RWPE1 (cell line): ENCODE results near the gene JMJD6.
"Not testable (repeated sequence)": the region's sequence is repeated elsewhere in the genome, so short reads cannot be mapped to it uniquely, and the experiment has no call there.

Source experiments
- CTCF ChIA-PET: fragments of 350-600 bp; sonication (Branson Sonifier 250); formaldehyde crosslinking; extraction: SDS; loops from one replicate; lab custom pipeline; 2021; lab: Yijun Ruan, JAX
- POLR2A ChIA-PET: fragments of 400-600 bp; formaldehyde crosslinking; extraction: SDS; loops from one replicate; lab custom pipeline; 2020; ENCODE audit warnings: antibody characterized with exemption; ENCODE audit not compliant: low non-redundant PET; lab: Yijun Ruan, JAX
- DNase-seq: peaks from one replicate; pipeline ENCODE4 v3.0.0; 2012; ENCODE audit warnings: low spot score
- H3K27ac ChIP-seq: fragments of 450-650 bp; 2 replicates; pipeline ENCODE4 v1.5.1; 2017
- TF ChIP-seq, protein P1 (sequence below): fragments of 450-650 bp; conservative IDR thresholded peaks from 2 replicates; pipeline ENCODE4 v1.5.1; 2017; ENCODE audit warnings: low read depth, mild to moderate bottlenecking

The JMJD6 gene

DNA sequence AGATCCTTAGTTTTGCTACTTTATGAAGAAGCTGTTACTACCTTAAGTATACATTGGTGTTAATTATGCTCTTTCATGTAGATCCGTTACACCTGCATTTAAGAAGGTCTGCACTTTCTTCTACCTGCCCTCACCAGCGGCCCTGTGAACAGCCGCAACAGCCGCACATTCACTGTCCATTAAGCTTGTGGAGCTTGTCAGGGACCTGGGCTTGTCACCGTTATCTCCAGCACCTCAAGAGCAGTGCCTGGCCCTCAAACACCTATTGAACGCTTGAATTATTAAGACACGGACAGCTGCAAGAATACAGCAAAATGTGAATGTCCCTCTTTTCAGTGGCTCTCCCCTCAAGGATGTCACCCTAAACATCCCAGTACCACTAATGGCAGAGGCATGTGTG lies 12.6 kb downstream of the JMJD6 start:
- no peak overlapping the region for H3K27ac ChIP-seq
- TF ChIP-seq, protein P1, sequence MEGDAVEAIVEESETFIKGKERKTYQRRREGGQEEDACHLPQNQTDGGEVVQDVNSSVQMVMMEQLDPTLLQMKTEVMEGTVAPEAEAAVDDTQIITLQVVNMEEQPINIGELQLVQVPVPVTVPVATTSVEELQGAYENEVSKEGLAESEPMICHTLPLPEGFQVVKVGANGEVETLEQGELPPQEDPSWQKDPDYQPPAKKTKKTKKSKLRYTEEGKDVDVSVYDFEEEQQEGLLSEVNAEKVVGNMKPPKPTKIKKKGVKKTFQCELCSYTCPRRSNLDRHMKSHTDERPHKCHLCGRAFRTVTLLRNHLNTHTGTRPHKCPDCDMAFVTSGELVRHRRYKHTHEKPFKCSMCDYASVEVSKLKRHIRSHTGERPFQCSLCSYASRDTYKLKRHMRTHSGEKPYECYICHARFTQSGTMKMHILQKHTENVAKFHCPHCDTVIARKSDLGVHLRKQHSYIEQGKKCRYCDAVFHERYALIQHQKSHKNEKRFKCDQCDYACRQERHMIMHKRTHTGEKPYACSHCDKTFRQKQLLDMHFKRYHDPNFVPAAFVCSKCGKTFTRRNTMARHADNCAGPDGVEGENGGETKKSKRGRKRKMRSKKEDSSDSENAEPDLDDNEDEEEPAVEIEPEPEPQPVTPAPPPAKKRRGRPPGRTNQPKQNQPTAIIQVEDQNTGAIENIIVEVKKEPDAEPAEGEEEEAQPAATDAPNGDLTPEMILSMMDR, result no peak
- ChIA-PET POLR2A (no interaction called here), CTCF (interaction anchor here (0.5 to 0.8 kb wide), 4 partner anchors 43 to 91 kb away, joined by 3 to 6 read pairs (median 4); no protein-coding TSS in a partner anchor)
- no peak for DNase-seq

DNA sequence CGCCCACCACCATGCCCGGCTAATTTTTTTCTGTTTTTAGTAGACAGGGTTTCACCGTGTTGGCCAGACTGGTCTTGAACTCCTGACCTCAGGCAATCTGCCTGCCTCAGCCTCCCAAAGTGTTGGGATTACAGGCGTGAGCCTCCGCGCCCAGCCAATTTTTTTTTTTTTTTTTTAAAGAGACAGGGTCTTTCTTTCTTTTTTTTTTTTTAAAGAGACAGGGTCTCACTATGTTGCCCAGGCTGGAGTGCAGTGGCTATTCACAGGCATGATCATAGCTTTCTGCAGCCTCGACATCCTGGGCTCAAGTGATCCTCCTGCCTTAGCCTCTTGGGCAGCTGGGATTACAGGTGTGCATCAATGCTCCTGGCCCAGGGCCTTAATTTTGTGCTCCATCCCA lies 14.1 kb downstream of the JMJD6 start:
- CTCF ChIA-PET, result interaction anchor here (1.2 kb wide), 2 partner anchors 15 to 189 kb away, joined by 5 to 6 read pairs; no protein-coding TSS in a partner anchor
- POLR2A ChIA-PET, DNase-seq: not testable (repeated sequence)
- peak overlapping the region; percentile 53 for H3K27ac ChIP-seq

DNA sequence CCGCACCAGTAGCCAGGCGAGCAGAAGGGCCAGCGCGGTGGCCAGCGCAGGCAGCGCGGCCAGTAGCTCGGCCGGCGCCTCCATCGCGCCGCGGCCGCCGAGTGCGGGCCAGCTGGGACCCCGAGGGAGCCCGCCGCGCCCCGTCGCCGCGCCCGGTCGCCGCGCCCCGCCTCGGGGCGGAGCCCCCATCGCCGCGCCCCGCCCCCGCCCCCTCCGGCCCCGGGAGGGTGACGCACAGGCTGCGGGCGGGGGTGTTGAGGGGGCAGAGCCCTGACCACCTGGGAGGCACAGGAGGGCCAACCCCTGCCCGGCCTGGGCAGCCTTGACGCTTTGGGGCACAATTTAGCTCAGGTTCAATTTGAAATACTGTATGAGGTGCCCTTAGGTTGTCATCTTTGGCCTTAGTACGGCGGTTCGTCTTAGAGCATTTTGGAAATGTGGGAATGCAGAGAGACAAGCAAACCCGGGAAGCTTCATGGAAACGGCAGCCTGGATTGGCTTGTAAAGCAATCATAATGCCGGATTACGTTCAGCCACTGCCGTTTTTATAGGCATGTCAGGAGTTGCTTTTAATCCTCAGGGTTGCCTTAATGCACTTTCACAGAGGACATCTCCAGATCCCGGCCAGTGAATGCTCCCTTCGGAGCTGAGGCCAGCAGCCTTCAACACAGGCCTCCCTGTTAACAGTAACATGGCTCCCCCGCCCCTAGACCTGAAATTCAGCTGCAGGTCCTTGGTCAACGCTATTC lies 15.4 kb downstream of the JMJD6 start, which contains the start of gene MXRA7:
MXRA7 (minus strand) TSS at position 103 of the 749 bp plus-strand sequence; CDS start at position 84, 19 bp downstream.
- TF ChIP-seq, protein P1, result no peak
- POLR2A ChIA-PET, result no interaction called here
- peak; percentile 71 for DNase-seq
- CTCF ChIA-PET, result interaction anchor here (0.5 to 0.6 kb wide), 2 partner anchors 124 to 501 kb away, joined by 5 read pairs; no protein-coding TSS in a partner anchor
- H3K27ac ChIP-seq, result peak within 1 kb of the TSS; percentile 87

DNA sequence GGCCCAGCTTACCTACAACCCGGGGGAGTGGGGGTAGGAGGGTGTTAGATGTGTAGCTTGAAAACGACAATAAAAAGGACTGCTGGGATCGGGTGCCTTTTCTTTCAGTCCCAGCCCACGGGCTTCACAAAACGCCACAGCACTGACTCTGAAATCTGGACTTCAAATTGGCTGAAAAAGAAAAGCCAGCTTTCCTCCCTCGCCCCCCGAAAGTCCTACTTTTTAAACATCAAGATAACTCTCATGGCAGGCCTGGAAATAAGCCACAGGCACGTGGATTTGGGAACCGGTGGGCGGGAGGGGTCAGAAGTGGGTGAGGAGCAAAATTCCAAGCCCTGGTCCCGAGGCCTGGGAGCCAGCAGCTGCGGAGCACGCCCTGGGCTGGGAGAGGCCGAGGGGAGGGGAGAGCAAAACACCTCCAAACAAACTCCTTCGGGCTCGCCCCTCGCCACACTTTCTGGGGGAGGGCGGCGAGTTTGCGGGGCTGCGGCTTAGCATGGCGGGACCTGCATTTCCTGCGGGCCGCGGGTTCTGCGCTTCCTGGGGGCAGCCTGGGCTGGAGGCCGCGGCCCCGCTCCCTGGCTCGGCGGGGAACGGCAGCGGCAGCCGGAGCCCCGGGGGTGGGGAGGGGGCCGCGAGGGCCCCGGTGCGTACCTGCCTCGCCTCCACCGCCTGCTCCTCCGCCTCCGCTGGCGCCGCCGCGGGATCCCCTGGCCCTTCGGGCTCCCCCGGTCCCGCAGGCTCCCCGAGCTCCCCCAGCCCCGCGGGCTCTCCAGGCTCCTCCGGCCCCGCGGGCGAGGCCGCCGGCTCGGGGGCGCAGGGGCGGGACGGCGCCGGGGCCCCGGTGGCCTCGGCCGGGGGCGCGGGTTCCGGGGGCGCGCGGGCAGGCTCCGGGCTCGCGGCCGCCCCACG lies 16.2 kb downstream of the JMJD6 start:
- CTCF ChIA-PET, result interaction anchor here (0.6 kb wide), 1 partner anchor 123 kb away, joined by 5 read pairs; no protein-coding TSS in a partner anchor
- DNase-seq, POLR2A ChIA-PET: not testable (repeated sequence)
- peak overlapping the region; percentile 87 for H3K27ac ChIP-seq

DNA sequence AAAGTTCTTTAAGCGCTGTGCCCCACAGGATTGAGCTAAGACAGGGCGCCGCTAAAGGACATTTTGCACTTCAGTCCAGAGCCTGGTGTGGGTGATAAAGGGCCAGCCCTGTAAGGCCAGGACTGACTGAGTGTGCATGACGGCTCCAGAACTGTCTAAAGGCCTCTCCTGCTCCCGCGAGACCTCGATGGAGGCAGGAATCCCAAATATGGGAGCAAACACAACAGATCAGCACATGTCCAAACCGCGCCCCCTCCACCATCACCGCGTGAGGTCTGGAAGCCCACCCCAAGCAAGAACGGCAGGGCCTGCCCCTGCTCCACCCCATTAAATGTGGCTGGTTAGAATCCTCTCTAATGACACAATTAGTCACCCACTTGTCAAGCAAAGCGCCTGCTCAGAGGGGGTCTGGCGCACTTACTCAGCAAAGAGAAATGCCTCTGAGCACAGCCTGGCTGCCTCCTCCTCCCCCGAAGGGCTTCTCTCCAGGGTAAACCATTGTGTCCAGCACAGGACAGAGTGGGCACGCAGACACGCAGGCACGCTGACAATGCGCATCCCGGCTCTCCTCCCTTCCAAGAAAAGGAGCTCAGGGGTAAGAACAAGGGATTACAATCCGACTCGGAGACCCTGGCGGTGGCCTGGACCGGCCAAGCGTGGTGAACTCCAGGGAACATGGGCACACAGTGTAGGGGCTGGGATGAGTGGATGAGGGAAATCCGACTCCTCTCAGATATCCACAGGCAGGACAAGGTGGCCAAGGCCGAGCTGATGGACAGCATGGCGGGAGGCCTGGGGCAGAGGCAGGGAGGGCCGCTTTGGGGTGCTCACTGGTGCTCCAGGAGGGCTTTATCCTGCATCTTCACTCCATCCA lies 17.1 kb downstream of the JMJD6 start:
- TF ChIP-seq, protein P1, result no peak
- POLR2A ChIA-PET, result no interaction called here
- H3K27ac ChIP-seq, result peak overlapping the region; percentile 87
- CTCF ChIA-PET, result interaction anchor here (0.5 kb wide), 1 partner anchor 199 kb away, joined by 3 read pairs; no protein-coding TSS in a partner anchor
- DNase-seq, result no peak

DNA sequence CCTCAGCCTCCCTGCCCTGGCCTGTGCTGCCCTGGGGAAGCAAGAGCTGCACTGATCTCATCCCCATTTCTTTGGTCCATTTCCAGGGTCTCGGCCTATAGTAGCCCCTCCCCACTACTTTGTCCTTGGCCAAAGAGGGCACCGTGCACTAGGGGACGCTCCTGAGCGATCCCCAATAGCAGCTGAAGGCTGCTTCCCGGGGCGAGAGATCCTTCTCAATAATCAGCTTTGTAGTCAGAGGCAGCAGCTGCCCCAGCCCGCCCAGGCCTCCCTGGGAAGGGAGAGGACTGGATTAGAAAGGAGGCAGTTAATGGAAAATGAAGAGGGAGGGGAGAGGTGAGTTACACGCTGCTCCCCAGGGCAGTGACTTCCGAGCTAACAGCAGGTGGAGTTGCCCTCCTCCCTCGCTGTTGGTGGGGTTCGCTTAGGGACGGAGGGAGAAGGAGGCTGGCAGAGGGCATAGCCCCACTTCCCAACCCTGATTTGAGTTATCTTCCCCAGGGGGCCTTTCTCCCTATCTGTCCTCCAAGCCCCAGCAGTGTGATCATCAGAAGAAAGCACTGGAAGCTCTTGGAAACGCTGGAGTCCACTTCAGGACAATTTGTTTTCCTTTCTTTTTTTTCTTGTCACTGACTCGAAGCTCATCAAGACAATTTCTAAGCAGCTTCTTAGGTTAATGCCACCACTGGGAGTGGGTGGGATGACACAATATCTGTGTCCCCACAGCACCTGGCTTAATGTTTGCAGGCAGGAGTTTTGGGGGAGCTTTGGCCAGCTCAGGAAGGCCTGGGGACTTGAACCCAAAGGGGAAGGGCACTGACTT lies 18.2 kb downstream of the JMJD6 start:
- no peak for DNase-seq
- H3K27ac ChIP-seq, result peak overlapping the region; percentile 87
- POLR2A ChIA-PET, result interaction anchor here (0.6 to 0.7 kb wide), 2 partner anchors 60 to 122 kb away, joined by 3 read pairs; partner anchors contain the start of gene ST6GALNAC2
- TF ChIP-seq, protein P1, result no peak
- CTCF ChIA-PET, result interaction anchor here (0.7 to 0.9 kb wide), 3 partner anchors 27 to 359 kb away, joined by 3 to 6 read pairs (median 3); no protein-coding TSS in a partner anchor
